HTR-8/SVneo (cell line): ENCODE data around the gene HOXA5.
A peak's percentile ranks its signal among the peaks of the same experiment; 100 is the strongest.

Experiments
- DNase-seq: peaks from one replicate; pipeline ENCODE4 v3.0.0; 2011; ENCODE audit warnings: low spot score, mixed read lengths; ENCODE audit not compliant: insufficient read length
- FAIRE-seq: peaks from 2 replicates; lab custom pipeline; 2011; peaks lifted over from hg19 to GRCh38; lab: Jason Lieb, UNC

Gene HOXA5

DNA sequence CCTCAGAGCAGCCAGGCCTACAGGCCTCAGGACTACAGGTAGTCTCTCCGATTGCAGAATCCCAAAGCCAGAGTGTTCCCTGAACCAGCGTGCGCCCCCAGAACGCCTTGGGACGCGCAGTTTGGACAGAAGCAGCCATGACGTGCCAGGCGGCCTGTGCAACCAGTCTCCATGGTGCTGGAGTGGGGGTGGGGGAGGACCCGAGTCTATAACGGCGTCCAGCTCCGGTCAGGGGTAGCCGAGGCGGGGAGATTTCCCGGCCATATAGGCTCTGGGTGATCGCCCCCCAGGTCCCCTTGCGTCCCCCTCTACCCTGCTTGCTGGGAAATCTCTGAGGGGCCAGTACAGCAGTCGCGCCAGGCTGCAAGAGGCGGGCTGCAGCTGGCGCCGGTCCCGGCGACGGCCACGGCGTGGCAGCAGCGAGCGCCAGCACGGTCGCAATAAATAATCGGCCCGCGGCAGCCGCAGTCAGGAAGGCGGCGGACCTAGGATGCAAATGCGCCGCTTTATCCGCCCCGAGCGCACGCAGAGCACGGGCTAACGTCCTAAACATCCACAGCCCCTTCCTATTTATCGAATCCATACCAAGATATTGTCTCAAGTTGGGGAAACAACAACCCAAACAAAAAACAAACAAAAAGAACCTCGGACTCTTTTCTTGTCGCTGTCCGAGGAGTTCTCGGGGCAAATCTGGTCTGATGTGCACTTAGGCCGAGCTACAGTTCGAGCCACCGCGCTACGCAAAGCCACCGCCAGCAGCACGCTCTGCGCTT lies 7.3 kb upstream of the HOXA5 start:
- DNase-seq (no peak), FAIRE-seq (peak; percentile 86)

DNA sequence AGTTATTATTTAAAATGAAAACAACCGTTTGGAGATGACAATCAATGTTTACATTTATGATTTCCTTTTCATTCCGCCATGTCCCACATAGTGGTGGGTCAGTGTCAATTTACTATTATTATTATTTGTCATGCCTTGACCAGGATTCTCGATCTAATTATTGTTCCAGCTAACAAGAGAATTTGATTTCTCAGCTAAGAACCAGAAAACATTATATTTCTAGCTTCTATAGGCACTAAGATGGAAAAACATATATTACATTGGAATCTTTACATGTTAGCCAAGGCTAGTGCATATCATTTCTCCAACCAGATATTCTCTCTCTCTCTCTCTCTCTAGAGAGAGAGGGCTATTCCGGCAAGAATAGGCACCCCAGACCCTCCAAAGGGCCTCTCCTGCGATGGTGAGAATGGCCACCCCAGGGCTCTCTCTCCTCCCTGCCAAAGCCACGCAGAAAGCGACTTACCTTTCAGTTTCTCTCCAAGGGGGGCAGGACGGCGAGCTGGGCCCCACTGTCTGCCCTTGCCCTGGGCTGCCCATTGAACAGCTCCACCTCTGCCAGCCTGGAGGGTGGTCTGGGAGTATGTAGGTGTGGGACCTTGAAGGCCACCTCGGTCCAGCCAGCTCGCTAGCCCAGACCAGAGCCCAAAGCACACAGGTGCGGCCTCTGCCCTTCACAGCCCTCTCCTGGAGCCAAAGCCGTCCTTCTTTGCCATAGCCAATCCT lies 6.5 kb upstream of the HOXA5 start:
- DNase-seq (no peak), FAIRE-seq (no peak)

GRCh38 chr7:27148756-27149641 lies 5.5 kb upstream of the HOXA5 start:
- DNase-seq (no peak), FAIRE-seq (no peak)

DNA sequence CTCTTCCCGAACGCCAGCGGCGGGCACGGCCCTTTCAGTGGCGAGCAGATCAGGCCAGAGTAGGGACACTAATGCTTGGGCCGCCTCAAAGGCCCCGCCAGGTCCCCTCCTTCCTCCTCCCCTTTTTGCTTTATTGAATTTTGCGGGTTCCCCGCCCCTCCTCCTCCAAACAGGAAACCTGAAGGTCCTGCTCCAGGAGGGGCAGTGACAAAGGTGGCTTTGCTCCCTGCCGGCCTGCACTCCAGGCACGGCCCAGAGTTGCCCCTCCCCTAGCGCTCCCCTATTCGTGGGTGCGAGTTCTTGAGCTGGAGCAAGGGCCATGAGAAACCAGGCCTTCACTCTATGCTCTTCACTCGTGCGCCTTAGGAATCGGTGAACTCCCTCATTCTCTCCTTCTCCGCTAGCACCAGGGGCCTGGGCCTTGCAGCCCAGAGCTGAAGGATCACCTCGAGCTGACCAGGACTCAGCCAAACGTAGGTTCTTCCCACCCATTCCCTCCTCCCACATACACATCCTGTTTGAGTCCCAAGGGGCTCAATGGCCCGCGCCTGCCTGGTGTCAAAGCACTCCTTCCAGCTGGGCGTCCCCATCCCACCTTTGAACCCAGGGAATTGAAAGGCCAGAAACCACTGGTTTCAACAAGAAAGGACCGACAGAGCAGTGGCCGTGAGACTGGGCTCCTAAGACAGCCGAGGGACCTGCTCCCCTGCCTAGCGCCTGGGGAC lies 4.7 kb upstream of the HOXA5 start:
- peak; percentile 42 for FAIRE-seq
- no peak for DNase-seq

GRCh38 chr7:27147199-27148030 lies 3.9 kb upstream of the HOXA5 start, which contains the start of gene HOXA6:
Gene HOXA6, minus strand, starts transcription at chr7:27147774. Its CDS starts 25 bp downstream, at chr7:27147749.
- DNase-seq, result no peak
- FAIRE-seq, result no peak

DNA sequence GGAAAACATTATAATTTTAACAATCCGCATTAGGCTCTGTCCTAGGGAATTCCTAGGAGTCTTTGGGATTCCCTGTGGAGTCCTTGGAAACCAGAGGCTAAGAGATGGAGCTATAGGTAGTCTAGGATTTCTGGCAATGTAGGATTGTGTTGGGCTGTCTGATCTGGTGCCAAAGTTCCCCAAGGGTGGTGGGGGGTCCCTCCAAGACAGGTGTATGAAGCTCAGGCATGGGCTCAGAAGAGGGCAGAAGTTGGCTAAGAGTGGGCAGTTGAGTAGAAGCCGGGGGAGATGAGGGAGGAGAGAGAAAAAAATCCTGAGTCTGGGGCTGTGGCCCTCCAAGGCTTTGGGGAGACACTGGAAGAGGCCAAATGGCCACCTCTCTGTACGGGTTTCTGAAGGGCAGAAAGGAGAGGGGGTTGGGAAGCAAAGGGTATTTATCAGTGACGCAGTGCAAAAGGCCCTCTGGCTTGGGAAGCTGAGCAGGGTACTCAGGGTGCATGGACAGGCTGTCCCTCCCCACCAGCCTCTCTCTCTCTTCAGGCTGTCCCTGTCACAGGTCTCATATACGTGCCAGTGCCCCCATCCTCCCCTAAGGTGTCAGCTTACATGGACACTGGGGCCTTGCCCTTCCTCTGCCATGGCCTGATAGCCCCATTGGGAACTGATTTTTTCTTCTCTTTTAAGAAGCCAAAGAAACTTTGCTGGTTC lies 3.2 kb upstream of the HOXA5 start:
- FAIRE-seq, result no peak

GRCh38 chr7:27145914-27146412 lies 2.5 kb upstream of the HOXA5 start:
- no peak for DNase-seq
- FAIRE-seq, result no peak

More for the DNA sequence above, 3.2 kb upstream of the HOXA5 start:
- DNase-seq, result no peak

GRCh38 chr7:27145165-27145913 lies 1.9 kb upstream of the HOXA5 start:
- no peak for FAIRE-seq
- DNase-seq, result no peak

GRCh38 chr7:27144781-27145164 lies 1.3 kb upstream of the HOXA5 start:
- FAIRE-seq, result no peak

DNA sequence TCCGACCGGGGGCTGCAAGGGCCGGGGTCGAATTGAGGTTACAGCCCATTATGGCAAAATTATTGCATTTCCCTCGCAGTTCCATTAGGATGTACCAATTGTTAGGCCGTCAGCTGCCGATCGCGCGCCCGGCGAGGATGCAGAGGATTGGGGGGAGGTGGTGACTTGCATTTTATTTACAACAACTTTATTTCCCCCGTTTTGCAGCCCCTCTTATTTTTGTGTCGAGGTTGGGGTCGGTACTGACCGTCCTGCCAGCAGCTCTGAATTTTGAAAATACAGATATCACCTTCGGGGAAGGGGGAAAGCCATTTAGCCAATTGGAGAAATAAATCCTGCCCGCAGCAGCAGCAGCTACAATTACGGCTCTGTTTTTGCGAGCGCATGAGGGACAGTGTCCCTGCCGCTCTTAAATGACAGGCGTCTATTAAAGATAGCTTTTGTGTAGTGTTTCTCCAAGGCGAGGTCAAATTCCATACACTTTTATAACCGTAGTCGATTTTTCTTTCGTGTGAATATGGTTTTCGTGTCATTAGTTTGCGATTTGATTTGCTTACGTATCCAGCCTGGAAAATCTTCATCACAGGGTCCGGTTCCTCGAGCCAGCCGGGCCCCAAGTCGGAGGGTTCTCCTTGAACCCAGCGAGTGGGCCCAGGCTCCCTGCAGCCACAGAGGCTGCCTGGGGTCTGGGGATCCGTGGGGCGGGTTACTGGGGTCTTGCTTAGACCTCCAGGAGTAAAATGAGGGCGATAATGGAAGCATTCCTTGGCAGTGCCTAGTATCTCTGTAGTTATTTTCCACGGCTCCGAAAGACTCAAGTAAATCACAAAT lies 684 bp upstream of the HOXA5 start:
- DNase-seq, result no peak
- FAIRE-seq, result no peak

More at GRCh38 chr7:27144781-27145164, 1.3 kb upstream of the HOXA5 start:
- no peak for DNase-seq

- no peak for DNase-seq
- no peak for FAIRE-seq
These were observed 880 bp downstream of the HOXA5 start for GRCh38 chr7:27142580-27143022.

DNA sequence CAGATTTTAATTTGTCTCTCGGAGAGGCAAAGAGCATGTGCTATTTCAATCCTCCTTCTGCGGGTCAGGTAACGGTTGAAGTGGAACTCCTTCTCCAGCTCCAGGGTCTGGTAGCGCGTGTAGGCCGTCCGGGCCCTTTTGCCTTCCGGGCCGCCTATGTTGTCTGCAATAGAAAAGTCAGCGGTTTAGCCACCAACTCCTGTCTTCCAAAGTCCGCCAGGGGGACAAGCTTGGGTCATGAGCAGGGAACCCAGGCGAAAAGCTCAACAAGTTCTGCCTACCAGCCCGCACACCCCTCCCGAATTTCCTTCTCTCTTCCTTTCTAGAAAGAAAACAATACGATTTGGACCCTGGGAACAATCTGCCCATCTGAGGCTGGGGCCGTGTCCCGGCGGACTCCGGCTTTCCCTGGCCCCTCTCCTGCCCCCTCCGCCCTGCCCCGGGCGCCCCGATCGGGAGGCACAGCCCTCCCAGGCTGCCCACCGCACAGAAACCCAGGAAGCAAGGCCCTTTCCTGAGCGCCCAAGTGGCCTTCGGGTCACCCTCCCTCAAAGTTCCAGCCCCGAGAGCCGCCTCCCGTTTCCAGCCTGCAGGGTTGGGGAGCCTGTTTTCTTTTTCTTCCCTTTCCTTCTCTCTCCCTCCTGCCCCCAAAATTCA lies 1.4 kb downstream of the HOXA5 start:
- DNase-seq (no peak), FAIRE-seq (no peak)

- no peak for FAIRE-seq
These were observed 2.2 kb downstream of the HOXA5 start for GRCh38 chr7:27141137-27141922.

GRCh38 chr7:27140126-27140857 lies 3.2 kb downstream of the HOXA5 start:
- FAIRE-seq (no peak), DNase-seq (no peak)

More at GRCh38 chr7:27141137-27141922, 2.2 kb downstream of the HOXA5 start:
- DNase-seq, result no peak
